T-cell (primary cell): ENCODE results near the gene GMEB2. TPM values are rescaled to one million over a fixed set of nuclear protein-coding genes. Genes with fewer than 3 reads are reported as not detected.

ENCODE experiments used
- ATAC-seq, 4 experiments: fragments of 200-7000 bp in 3 of 4; fragments of 150-1000 bp in 1 of 4; cut with Tn5 transposase; replicated peaks in 1 of 4; 1 replicate in 3 of 4; 2 replicates in 1 of 4; pipeline ENCODE4 v1.10.0; 2021; ENCODE audit warnings: moderate library complexity in 3 of 4, mild to moderate bottlenecking in 2 of 4, moderate number of reproducible peaks in 1 of 4
- CTCF ChIA-PET, 2 donors: fragments of 300-600 bp; sonication (Branson Sonifier 250); formaldehyde crosslinking; loops; one replicate each; lab custom pipeline; 2022; ENCODE audit warnings: antibody characterized with exemption in 2 of 2; lab: Charles Lee
- POLR2A ChIA-PET, 2 donors: fragments of 300-600 bp; sonication (Branson Sonifier 250); formaldehyde crosslinking; loops; one replicate each; lab custom pipeline; 2022; ENCODE audit warnings: antibody characterized with exemption in 2 of 2; lab: Charles Lee
- DNase-seq, 35 experiments: peaks; one replicate each; pipeline versions ENCODE4 v3.0.0 to v3.0.0-alpha.2; 2013 to 2023
- H3K27ac ChIP-seq: one replicate; pipeline ENCODE4 v1.5.1; 2013; ENCODE audit warnings: low read length
- H3K27me3 ChIP-seq, 2 experiments: replicated peaks in 1 of 2; 1 replicate in 1 of 2; 2 replicates in 1 of 2; pipeline versions ENCODE4 v1.6.1 to v1.7.0; 2013; ENCODE audit warnings: low read length in 1 of 2, mixed read lengths in 1 of 2; ENCODE audit not compliant: control insufficient read depth in 2 of 2, insufficient read depth in 2 of 2; ENCODE audit errors: extremely low read depth in 1 of 2
- H3K36me3 ChIP-seq, 2 donors: 1 replicate in 1 of 2; 2 replicates in 1 of 2; pipeline versions ENCODE4 v1.6.1 to v1.7.0; 2013; ENCODE audit warnings: low read length in 1 of 2; ENCODE audit not compliant: control insufficient read depth in 2 of 2, insufficient read depth in 1 of 2; ENCODE audit errors: extremely low read depth in 1 of 2
- H3K4me1 ChIP-seq, 2 experiments: 1 replicate in 1 of 2; 2 replicates in 1 of 2; pipeline versions ENCODE4 v1.6.1 to v1.7.0; 2013; ENCODE audit warnings: low read length in 2 of 2, mixed read lengths in 1 of 2; ENCODE audit not compliant: insufficient read depth in 2 of 2, control insufficient read depth in 1 of 2; ENCODE audit errors: extremely low read depth in 1 of 2
- H3K4me3 ChIP-seq, 2 donors: 1 replicate in 1 of 2; 2 replicates in 1 of 2; pipeline versions ENCODE4 v1.5.1 to v1.7.0; 2013; ENCODE audit warnings: mild to moderate bottlenecking in 2 of 2, low read length in 1 of 2, moderate library complexity in 1 of 2; ENCODE audit not compliant: control insufficient read depth in 1 of 2; ENCODE audit errors: extremely low read depth in 1 of 2
- H3K9me3 ChIP-seq: 2 replicates; pipeline ENCODE4 v1.7.0; 2013
- H3K27ac Mint-ChIP-seq, 2 donors: one replicate each; pipeline ENCODE4 v1.8.0; 2020 to 2021; ENCODE audit warnings: mild to moderate bottlenecking in 2 of 2, mixed read lengths in 2 of 2
- H3K27me3 Mint-ChIP-seq, 2 donors: one replicate each; pipeline ENCODE4 v1.8.0; 2021 to 2022; ENCODE audit warnings: mixed read lengths in 2 of 2
- H3K36me3 Mint-ChIP-seq: one replicate; pipeline ENCODE4 v1.8.0; 2021; ENCODE audit warnings: mixed read lengths
- H3K4me1 Mint-ChIP-seq, 3 donors: one replicate each; pipeline ENCODE4 v1.8.0; 2020 to 2022; ENCODE audit warnings: mixed read lengths in 3 of 3, mild to moderate bottlenecking in 1 of 3
- H3K4me3 Mint-ChIP-seq, 3 donors: one replicate each; pipeline ENCODE4 v1.8.0; 2020 to 2022; ENCODE audit warnings: mild to moderate bottlenecking in 3 of 3, mixed read lengths in 3 of 3, moderate library complexity in 3 of 3
- H3K9me3 Mint-ChIP-seq, 3 donors: one replicate each; pipeline ENCODE4 v1.8.0; 2020 to 2022; ENCODE audit warnings: mixed read lengths in 3 of 3
- WGBS: methylation state at CpG from one replicate; pipeline ENCODE4 v1.1.5; 2013; ENCODE audit warnings: missing lambda C conversion rate; ENCODE audit not compliant: insufficient coverage; 5-methylcytosine and 5-hydroxymethylcytosine counted together
- total RNA-seq, 35 experiments: library from RNA in 6 of 35; stranded (reverse) in 6 of 35; fragments of 120-200 nt in 1 of 35; gene quantifications; one replicate each; pipeline versions ENCODE4 v1.2.1 to v1.2.4 and lab custom pipeline; 2013 to 2026

Gene GMEB2
- total RNA-seq, 5 donors from 2014 or later (not counting 1 experiment from before 2014, with no cell fraction given): 20.7 to 30.3 (median 29.0) TPM

DNA sequence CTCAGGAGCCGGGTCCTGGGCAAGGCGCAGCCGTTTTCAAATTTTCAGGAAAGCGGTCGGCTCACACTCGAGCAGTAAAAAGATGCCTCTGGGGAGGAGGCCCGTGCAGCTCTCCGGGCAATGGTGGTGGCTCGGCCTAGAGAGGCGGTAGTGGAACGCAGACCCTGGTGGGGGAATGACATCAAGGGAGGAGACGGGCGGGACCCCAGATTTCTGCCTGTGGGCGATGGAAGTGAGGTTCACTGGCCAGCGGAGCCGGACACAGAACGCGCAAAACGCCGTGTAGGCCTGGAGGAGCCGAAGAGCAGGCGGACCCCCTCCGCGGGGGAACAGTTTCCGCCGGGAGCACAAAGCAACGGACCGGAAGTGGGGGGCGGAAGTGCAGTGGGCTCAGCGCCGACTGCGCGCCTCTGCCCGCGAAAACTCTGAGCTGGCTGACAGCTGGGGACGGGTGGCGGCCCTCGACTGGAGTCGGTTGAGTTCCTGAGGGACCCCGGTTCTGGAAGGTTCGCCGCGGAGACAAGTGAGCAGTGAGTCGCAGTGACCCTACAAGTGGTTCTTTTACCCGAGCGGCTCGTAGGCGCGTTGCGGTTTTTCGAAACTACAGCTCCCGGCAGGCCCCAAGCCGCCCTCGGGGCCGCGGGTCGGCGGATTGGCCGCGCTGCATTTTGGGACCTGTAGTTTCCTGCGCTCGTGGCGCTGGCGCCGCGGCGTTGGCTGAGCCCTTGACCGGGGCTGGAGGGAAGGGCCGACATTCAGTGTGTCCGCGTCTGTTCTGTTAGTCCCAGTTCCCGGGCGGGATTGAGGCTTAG is 31.2 kb upstream of the GMEB2 start, which contains the start of gene RTEL1:
Gene RTEL1, plus strand, starts transcription at position 376 of the 812 bp plus-strand sequence. CDS start 1,091 bp downstream, outside the sequence.
- no peaks in the 10 kb centered on the region for H3K9me3 ChIP-seq
- peak within 1 kb of the TSS; percentile 88 to 93 for H3K4me3 ChIP-seq
- Mint-ChIP-seq H3K27ac (peak within 1 kb of the TSS; percentile 94 to 98), H3K9me3 (no peaks in the 10 kb centered on the region), H3K36me3 (peaks cover 6% of the 10 kb centered on the region), H3K4me1 (peaks cover 39 to 42% (median 42%) of the 10 kb centered on the region in 3 donors), H3K4me3 (peak within 1 kb of the TSS; percentile 88 to 95 (median 95)), H3K27me3 (no peaks in the 10 kb centered on the region)
- DNase-seq (peak; percentile 67 to 96 (median 83)), ATAC-seq (peak; percentile 84 to 88 (median 86))
- 7% methylated on average over 72 of the region's 73 CpGs for WGBS
- peaks cover 10 to 19% of the 10 kb centered on the region in 2 donors for H3K36me3 ChIP-seq
- H3K27me3 ChIP-seq: peaks cover 0 to 5% of the 10 kb centered on the region in 2 experiments
- CTCF ChIA-PET: interaction anchor here in 1 of 2 donors (0.6 to 1.7 kb wide), 6 partner anchors 16 to 322 kb away, joined by 3 to 16 read pairs (median 4); partner anchors contain the start of genes ARFRP1, SAMD10, TPD52L2 and ZGPAT
- H3K27ac ChIP-seq: peak within 1 kb of the TSS; percentile 64
- POLR2A ChIA-PET: no interaction called here
- H3K4me1 ChIP-seq: peaks cover 13 to 44% of the 10 kb centered on the region in 2 experiments

GRCh38 chr20:63657260-63657936 is 30.5 kb upstream of the GMEB2 start:
- Histone ChIP-seq H3K4me3 (peak overlapping the region; percentile 27 to 93), H3K4me1 (peaks cover 13 to 48% of the 10 kb centered on the region in 2 experiments), H3K27ac (peak overlapping the region; percentile 64), H3K36me3 (peaks cover 8 to 12% of the 10 kb centered on the region in 2 donors), H3K9me3 (no peaks in the 10 kb centered on the region), H3K27me3 (peaks cover 0 to 5% of the 10 kb centered on the region in 2 experiments)
- peaks cover 39 to 42% (median 42%) of the 10 kb centered on the region in 3 donors for H3K4me1 Mint-ChIP-seq
- POLR2A ChIA-PET: no interaction called here
- WGBS: 67% methylated on average over 25 of the region's 31 CpGs
- H3K9me3 Mint-ChIP-seq: no peaks in the 10 kb centered on the region
- DNase-seq (no peak), ATAC-seq (no peak)
- CTCF ChIA-PET: interaction anchor here in 1 of 2 donors (1.7 kb wide), 1 partner anchor 15 kb away, joined by 16 read pairs; no protein-coding TSS in a partner anchor
- peak overlapping the region; percentile 88 to 95 (median 95) for H3K4me3 Mint-ChIP-seq
- H3K27me3 Mint-ChIP-seq: no peaks in the 10 kb centered on the region
- H3K27ac Mint-ChIP-seq: peak overlapping the region; percentile 94 to 98
- H3K36me3 Mint-ChIP-seq: peaks cover 3% of the 10 kb centered on the region

DNA sequence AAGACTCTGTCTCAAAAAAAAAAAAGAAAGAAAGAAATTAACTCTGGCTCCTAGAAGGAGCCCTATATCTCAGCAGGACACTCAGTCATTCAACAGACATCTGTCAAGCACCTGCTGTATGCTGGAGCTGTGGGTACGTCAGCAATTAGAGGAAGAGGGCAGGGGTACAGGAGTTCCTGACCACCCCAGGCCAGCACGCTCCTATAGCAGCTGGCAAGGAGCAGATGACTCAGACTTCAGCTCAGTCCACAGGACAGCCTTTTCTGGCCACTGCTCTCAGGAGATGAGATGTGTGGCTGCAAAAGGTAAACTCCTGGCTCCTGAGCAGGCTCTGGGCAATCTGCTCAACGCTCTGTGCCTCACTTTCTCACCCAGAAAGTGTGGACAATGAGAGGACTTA is 29.6 kb upstream of the GMEB2 start:
- ChIA-PET CTCF (no interaction called here), POLR2A (no interaction called here)
- Histone ChIP-seq H3K36me3 (peaks cover 5 to 6% of the 10 kb centered on the region in 2 donors), H3K27ac (no peak overlapping the region), H3K4me3 (no peak overlapping the region), H3K4me1 (peaks cover 13 to 56% of the 10 kb centered on the region in 2 experiments), H3K27me3 (peaks cover 0 to 5% of the 10 kb centered on the region in 2 experiments), H3K9me3 (no peaks in the 10 kb centered on the region)
- Mint-ChIP-seq H3K27me3 (no peaks in the 10 kb centered on the region), H3K4me3 (peak overlapping the region in 2 of 3 donors; percentile 88 to 95), H3K9me3 (no peaks in the 10 kb centered on the region), H3K36me3 (no peaks in the 10 kb centered on the region), H3K4me1 (peaks cover 42 to 46% (median 45%) of the 10 kb centered on the region in 3 donors), H3K27ac (peak overlapping the region in 1 of 2 donors; percentile 15)
- no peak for DNase-seq
- no peak for ATAC-seq
- 50% methylated on average over 1 of the region's 3 CpGs for WGBS

- Mint-ChIP-seq H3K36me3 (no peaks in the 10 kb centered on the region), H3K27me3 (no peaks in the 10 kb centered on the region), H3K27ac (no peak overlapping the region), H3K4me3 (peak overlapping the region in 1 of 3 donors; percentile 83), H3K9me3 (no peaks in the 10 kb centered on the region), H3K4me1 (peaks cover 42 to 51% (median 48%) of the 10 kb centered on the region in 3 donors)
- no peak for ATAC-seq
- ChIA-PET POLR2A (no interaction called here), CTCF (no interaction called here)
- Histone ChIP-seq H3K27me3 (peaks cover 0 to 5% of the 10 kb centered on the region in 2 experiments), H3K9me3 (no peaks in the 10 kb centered on the region), H3K27ac (no peak overlapping the region), H3K4me3 (no peak overlapping the region), H3K4me1 (peaks cover 13 to 63% of the 10 kb centered on the region in 2 experiments), H3K36me3 (no peaks in the 10 kb centered on the region)
- no peak for DNase-seq
- WGBS: 80% methylated on average over 4 of the region's 4 CpGs
Observed at GRCh38 chr20:63655249-63655648, 28.3 kb upstream of the GMEB2 start.

GRCh38 chr20:63653974-63654668 is 27.2 kb upstream of the GMEB2 start:
- ChIA-PET POLR2A (no interaction called here), CTCF (interaction anchor here (0.6 to 1.1 kb wide), 2 partner anchors 12 to 19 kb away, joined by 3 to 8 read pairs; no protein-coding TSS in a partner anchor)
- Histone ChIP-seq H3K36me3 (no peaks in the 10 kb centered on the region), H3K4me3 (peak overlapping the region; percentile 69 to 74), H3K4me1 (peaks cover 13 to 59% of the 10 kb centered on the region in 2 experiments), H3K27me3 (peaks cover 0 to 5% of the 10 kb centered on the region in 2 experiments), H3K27ac (peak overlapping the region; percentile 38), H3K9me3 (no peaks in the 10 kb centered on the region)
- Mint-ChIP-seq H3K4me1 (peaks cover 32 to 41% (median 40%) of the 10 kb centered on the region in 3 donors), H3K27me3 (no peaks in the 10 kb centered on the region), H3K4me3 (peak overlapping the region; percentile 63 to 83 (median 74)), H3K27ac (peak overlapping the region; percentile 80 to 83), H3K9me3 (no peaks in the 10 kb centered on the region), H3K36me3 (no peaks in the 10 kb centered on the region)
- 73% methylated on average over 5 of the region's 15 CpGs for WGBS
- no peak for DNase-seq
- ATAC-seq: no peak
